Left cardiac atrium (tissue), 4 donors: ENCODE measurements around the gene ZNF740. TPM values are rescaled to one million over a fixed set of nuclear protein-coding genes. Genes with fewer than 3 reads are reported as not detected.
"Not testable (repeated sequence)": the region's sequence is repeated elsewhere in the genome, so short reads cannot be mapped to it uniquely, and the experiment has no call there.

Source experiments
- ATAC-seq, 2 donors: fragments of 200-7000 bp; cut with Tn5 transposase; one replicate each; pipeline ENCODE4 v1.9.1; 2020; ENCODE audit warnings: mild to moderate bottlenecking in 2 of 2, moderate library complexity in 2 of 2
- DNase-seq: peaks from one replicate; pipeline ENCODE4 v3.0.0-alpha.2; 2020
- intact Hi-C, 2 donors: fragments of 100-400 bp; cut with DNase I; formaldehyde crosslinking; loops; one replicate each; pipeline versions ENCODE4 v1.14.1 to v1.15.1; 2022 to 2023
- long read RNA-seq: library from polyadenylated mRNA; unstranded; transcript quantifications from one replicate; pipeline ENCODE4 v2.0.0, GENCODE V29; 2021
- total RNA-seq, 2 donors: library from RNA; stranded (reverse); fragmentation: NEBNext Ultra II Directional; extraction: Animal tissue kit (Norgen Biotek cat#: 25700); gene quantifications; one replicate each; pipeline ENCODE4 v1.2.1, GENCODE V29; 2021
- donor health status: DM: no; HTN: yes; CAD: no.
- donor health status: DM: no; HTN: yes; CAD: no; lungs with severe emphysema.
- donor health status: DM: yes; HTN: yes; CAD: no.
- donor health status: Dilated cardiomyopathy.

ZNF740 gene
- total RNA-seq, result 10 to 100 TPM; 19.0 to 20.0 TPM
- long read RNA-seq, partial matches to known transcripts, result 0 of 1 reads
- long read RNA-seq, other reads (novel, unspliced or antisense), result 1 of 1 reads

- DNase-seq (peak; percentile 98), ATAC-seq (peak; percentile 98 to 99)
- intact Hi-C loops, result no loop called here
These were observed at the start of gene ZNF740, which contains the start of gene CSAD for GRCh38 chr12:53180220-53180930. Gene ZNF740 (plus strand): TSS chr12:53180722. CDS start chr12:53181984, 1,262 bp downstream. Gene CSAD (minus strand): TSS chr12:53180925. CDS start chr12:53173470, 7,455 bp downstream.

GRCh38 chr12:53131844-53132243 lies 48.7 kb upstream of the ZNF740 start:
- intact Hi-C loops, result no loop called here
- ATAC-seq (no peak), DNase-seq (no peak)

- ATAC-seq (no peak), DNase-seq (no peak)
- intact Hi-C loops, result no loop called here
These were observed 46.8 kb upstream of the ZNF740 start for GRCh38 chr12:53133722-53134121.

- no peak for ATAC-seq
- no peak for DNase-seq
- intact Hi-C loops, result no loop called here
These were observed 37.2 kb upstream of the ZNF740 start for GRCh38 chr12:53143355-53143754.

- ATAC-seq (no peak), DNase-seq (no peak)
- intact Hi-C loops, result no loop called here
These were observed 34.9 kb upstream of the ZNF740 start for GRCh38 chr12:53145383-53146260.

GRCh38 chr12:53147181-53147580 lies 33.3 kb upstream of the ZNF740 start:
- DNase-seq (no peak), ATAC-seq (no peak)
- intact Hi-C loops, result no loop called here

- intact Hi-C loops, result no loop called here
- DNase-seq, result no peak
- no peak for ATAC-seq
These were observed 32.9 kb upstream of the ZNF740 start for GRCh38 chr12:53147653-53148052.

GRCh38 chr12:53151039-53151438 lies 29.5 kb upstream of the ZNF740 start:
- ATAC-seq, result no peak
- no peak for DNase-seq
- intact Hi-C loops, result no loop called here

GRCh38 chr12:53152390-53152789 lies 28.1 kb upstream of the ZNF740 start:
- DNase-seq (no peak), ATAC-seq (no peak)
- intact Hi-C loops, result no loop called here

- intact Hi-C loops, result loop anchor here (2.0 to 5.0 kb wide), 2 partner anchors 37 to 38 kb away; no protein-coding TSS in a partner anchor
- ATAC-seq, result peak; percentile 88 to 91
- DNase-seq, result peak; percentile 84
These were observed 21.2 kb upstream of the ZNF740 start for GRCh38 chr12:53159195-53159839.

GRCh38 chr12:53160000-53160399 lies 20.5 kb upstream of the ZNF740 start:
- peak in 1 of 2 donors; percentile 25 for ATAC-seq
- intact Hi-C loops, result loop anchor here (2.0 to 5.0 kb wide), 2 partner anchors 37 kb away; no protein-coding TSS in a partner anchor

GRCh38 chr12:53160673-53161072 lies 19.8 kb upstream of the ZNF740 start:
- DNase-seq (no peak), ATAC-seq (no peak)
- intact Hi-C loops, result no loop called here

More at GRCh38 chr12:53160000-53160399, 20.5 kb upstream of the ZNF740 start:
- no peak for DNase-seq

- intact Hi-C loops, result no loop called here
- no peak for ATAC-seq
- no peak for DNase-seq
These were observed 19.2 kb upstream of the ZNF740 start for GRCh38 chr12:53161119-53161911.

GRCh38 chr12:53163008-53163407 lies 17.5 kb upstream of the ZNF740 start:
- intact Hi-C loops, ATAC-seq, DNase-seq: not testable (repeated sequence)

- ATAC-seq (no peak), DNase-seq (no peak)
- intact Hi-C loops, result no loop called here
These were observed 13.7 kb upstream of the ZNF740 start for GRCh38 chr12:53166837-53167236.

GRCh38 chr12:53169644-53170043 lies 10.9 kb upstream of the ZNF740 start:
- intact Hi-C loops, result no loop called here
- ATAC-seq (no peak), DNase-seq (no peak)

- ATAC-seq, result no peak
- no peak for DNase-seq
- intact Hi-C loops, result no loop called here
These were observed 10.3 kb upstream of the ZNF740 start for GRCh38 chr12:53170215-53170614.

GRCh38 chr12:53170876-53171724 lies 9.4 kb upstream of the ZNF740 start:
- intact Hi-C loops, result no loop called here
- ATAC-seq (no peak), DNase-seq (no peak)
